ENCODE measurements around the gene SUN2. TPM values are rescaled to one million over a fixed set of nuclear protein-coding genes. Genes with fewer than 3 reads are reported as not detected.
A peak's percentile ranks its signal among the peaks of the same experiment; 100 is the strongest.

Gene SUN2
- total and polyA plus RNA-seq, 8 donors = 58.1 to 174 (median 72.4) TPM

- no peak for ATAC-seq
- intact Hi-C loops (cut with DNase I) = no loop called here
- H3K9me3 ChIP-seq = no peaks in the 10 kb centered on the region
- no peak for DNase-seq
- H3K27ac ChIP-seq = peak overlapping the region in 1 of 2 donors; percentile 96
- H3K4me3 ChIP-seq = no peak overlapping the region
- H3K4me1 ChIP-seq = peaks cover 32 to 49% of the 10 kb centered on the region in 2 donors
- TF ChIP-seq, protein P1, sequence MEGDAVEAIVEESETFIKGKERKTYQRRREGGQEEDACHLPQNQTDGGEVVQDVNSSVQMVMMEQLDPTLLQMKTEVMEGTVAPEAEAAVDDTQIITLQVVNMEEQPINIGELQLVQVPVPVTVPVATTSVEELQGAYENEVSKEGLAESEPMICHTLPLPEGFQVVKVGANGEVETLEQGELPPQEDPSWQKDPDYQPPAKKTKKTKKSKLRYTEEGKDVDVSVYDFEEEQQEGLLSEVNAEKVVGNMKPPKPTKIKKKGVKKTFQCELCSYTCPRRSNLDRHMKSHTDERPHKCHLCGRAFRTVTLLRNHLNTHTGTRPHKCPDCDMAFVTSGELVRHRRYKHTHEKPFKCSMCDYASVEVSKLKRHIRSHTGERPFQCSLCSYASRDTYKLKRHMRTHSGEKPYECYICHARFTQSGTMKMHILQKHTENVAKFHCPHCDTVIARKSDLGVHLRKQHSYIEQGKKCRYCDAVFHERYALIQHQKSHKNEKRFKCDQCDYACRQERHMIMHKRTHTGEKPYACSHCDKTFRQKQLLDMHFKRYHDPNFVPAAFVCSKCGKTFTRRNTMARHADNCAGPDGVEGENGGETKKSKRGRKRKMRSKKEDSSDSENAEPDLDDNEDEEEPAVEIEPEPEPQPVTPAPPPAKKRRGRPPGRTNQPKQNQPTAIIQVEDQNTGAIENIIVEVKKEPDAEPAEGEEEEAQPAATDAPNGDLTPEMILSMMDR (IDR thresholded peaks at IDR 0.05) = no peak
- peaks cover 0 to 47% of the 10 kb centered on the region in 2 donors for H3K36me3 ChIP-seq
- no peaks in the 10 kb centered on the region for H3K27me3 ChIP-seq
Measured at GRCh38 chr22:38694049-38694448, 61.7 kb downstream of the SUN2 start.

DNA sequence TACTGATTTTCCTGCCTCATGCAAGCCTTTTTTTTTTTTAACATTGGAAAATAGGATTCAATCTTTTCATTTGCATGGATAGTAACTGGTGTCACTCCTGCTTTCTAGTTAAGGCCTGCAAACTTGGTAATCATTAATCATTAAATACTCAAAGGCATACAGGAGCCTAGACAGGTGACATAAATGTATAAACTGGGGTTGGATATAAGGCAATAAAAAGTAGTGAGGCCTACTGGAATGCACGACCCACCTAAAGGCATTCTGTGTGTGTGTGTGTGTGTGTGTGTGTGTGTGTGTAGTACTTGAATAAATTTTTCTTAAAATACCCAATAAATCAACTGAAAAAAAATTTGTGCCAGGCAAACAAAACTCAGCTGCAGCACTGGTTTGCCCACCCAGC lies 66.1 kb downstream of the SUN2 start:
- Histone ChIP-seq H3K27ac (no peak overlapping the region), H3K36me3 (peaks cover 0 to 83% of the 10 kb centered on the region in 2 donors)

DNA sequence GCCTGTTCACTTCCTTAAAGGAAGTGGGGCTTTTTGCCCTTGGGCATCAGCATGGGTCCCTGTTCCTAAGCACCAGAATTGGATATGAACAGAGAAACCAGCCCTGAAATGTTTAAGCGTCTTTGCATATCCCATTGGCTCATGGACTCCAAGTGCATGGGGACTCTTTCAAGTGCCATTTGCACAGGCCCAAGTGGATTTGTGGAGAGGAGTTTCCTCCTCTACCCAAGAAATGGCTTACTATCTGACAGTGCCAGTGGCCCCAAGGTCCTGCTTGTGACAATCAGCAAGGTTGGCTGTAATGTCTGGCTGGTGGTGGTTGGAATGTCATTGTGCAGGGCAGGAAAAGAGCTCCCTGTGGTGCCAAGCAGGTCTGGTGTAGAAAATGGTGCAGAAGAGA lies 70.0 kb downstream of the SUN2 start:
- ATAC-seq = no peak
- H3K36me3 ChIP-seq = peaks cover 0 to 72% of the 10 kb centered on the region in 2 donors

More for the DNA sequence above, 66.1 kb downstream of the SUN2 start:
- Histone ChIP-seq H3K9me3 (no peaks in the 10 kb centered on the region), H3K4me1 (peaks cover 0 to 5% of the 10 kb centered on the region in 2 donors), H3K4me3 (no peak overlapping the region), H3K27me3 (no peaks in the 10 kb centered on the region)
- intact Hi-C loops (cut with DNase I) = no loop called here
- TF ChIP-seq, protein P1 (IDR thresholded peaks at IDR 0.05) = no peak
- DNase-seq (no peak), ATAC-seq (no peak)

DNA sequence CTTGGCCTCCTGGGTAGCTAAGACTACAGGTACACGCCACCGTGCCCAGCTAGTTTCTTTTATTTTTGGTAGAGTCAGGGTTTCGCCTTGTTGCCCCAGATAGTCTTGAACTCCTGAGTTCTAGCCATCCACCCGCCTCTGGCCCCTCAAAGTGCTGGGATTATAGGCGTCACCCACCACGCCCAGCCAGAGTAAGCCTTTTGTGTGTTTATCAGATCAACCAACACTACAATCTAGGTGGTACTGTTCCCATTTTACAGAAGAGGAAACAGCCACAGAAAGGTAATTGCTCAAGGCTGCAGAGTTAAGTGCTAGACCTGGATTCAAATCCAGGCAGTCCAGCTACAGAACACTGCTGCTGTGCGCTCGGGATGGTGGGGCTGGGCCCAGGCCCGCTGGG lies 70.9 kb downstream of the SUN2 start:
- TF ChIP-seq, protein P1 (IDR thresholded peaks at IDR 0.05) = no peak
- H3K4me3 ChIP-seq = no peak overlapping the region
- no peaks in the 10 kb centered on the region for H3K9me3 ChIP-seq
- H3K36me3 ChIP-seq = peaks cover 0 to 64% of the 10 kb centered on the region in 2 donors
- ATAC-seq = no peak
- no peaks in the 10 kb centered on the region for H3K27me3 ChIP-seq
- H3K27ac ChIP-seq = no peak overlapping the region
- intact Hi-C loops (cut with DNase I) = no loop called here
- DNase-seq = no peak
- H3K4me1 ChIP-seq = peaks cover 8 to 17% of the 10 kb centered on the region in 2 donors

More for the DNA sequence above, 70.0 kb downstream of the SUN2 start:
- peaks cover 8 to 17% of the 10 kb centered on the region in 2 donors for H3K4me1 ChIP-seq
- TF ChIP-seq, protein P1 (IDR thresholded peaks at IDR 0.05) = no peak
- no peaks in the 10 kb centered on the region for H3K9me3 ChIP-seq
- DNase-seq = no peak
- H3K4me3 ChIP-seq = no peak overlapping the region
- H3K27me3 ChIP-seq = no peaks in the 10 kb centered on the region
- no peak overlapping the region for H3K27ac ChIP-seq
- intact Hi-C loops (cut with DNase I) = no loop called here

Other genes starting within 250 kb of the SUN2 start
- 100 to 1,000 TPM; 384 to 410 TPM for gene DDX17, start 249.7 kb downstream of the SUN2 start, total RNA-seq
- gene DDX17, start 249.7 kb downstream of the SUN2 start, polyA plus RNA-seq (ENCODE audit: insufficient read length in 6 of 6) = 100 to 1,000 TPM; 751 to 895 (median 809) TPM
- gene DMC1, start 185.8 kb downstream of the SUN2 start, total RNA-seq = 1 to 10 TPM; 1.6 to 2.1 TPM
- 1 to 10 TPM; 2.7 to 5.8 (median 4.3) TPM for gene DMC1, start 185.8 kb downstream of the SUN2 start, polyA plus RNA-seq (ENCODE audit: insufficient read length in 6 of 6)
- gene FAM227A, start 99.6 kb downstream of the SUN2 start, total RNA-seq = 1 to 10 TPM; 1.5 to 3.1 TPM
- gene FAM227A, start 99.6 kb downstream of the SUN2 start, polyA plus RNA-seq (ENCODE audit: insufficient read length in 6 of 6) = 1 to 10 TPM; 3.7 to 8.8 (median 6.2) TPM
- gene CBY1, start 99.4 kb downstream of the SUN2 start, total RNA-seq = 10 to 100 TPM; 24.4 to 36.0 TPM
- 10 to 100 TPM; 45.3 to 56.6 (median 53.7) TPM for gene CBY1, start 99.4 kb downstream of the SUN2 start, polyA plus RNA-seq (ENCODE audit: insufficient read length in 6 of 6)
- 10 to 100 TPM; 54.3 to 67.0 TPM for gene TOMM22, start 74.0 kb downstream of the SUN2 start, total RNA-seq
- 10 to 100 TPM; 72.5 to 91.3 (median 84.0) TPM for gene TOMM22, start 74.0 kb downstream of the SUN2 start, polyA plus RNA-seq (ENCODE audit: insufficient read length in 6 of 6)
- 10 to 100 TPM; 55.6 to 57.3 TPM for gene JOSD1, start 55.1 kb downstream of the SUN2 start, total RNA-seq
- 10 to 100 TPM; 46.2 to 55.4 (median 49.9) TPM for gene JOSD1, start 55.1 kb downstream of the SUN2 start, polyA plus RNA-seq (ENCODE audit: insufficient read length in 6 of 6)
- 10 to 100 TPM; 45.7 to 51.0 TPM for gene GTPBP1, start 50.1 kb downstream of the SUN2 start, total RNA-seq
- gene GTPBP1, start 50.1 kb downstream of the SUN2 start, polyA plus RNA-seq (ENCODE audit: insufficient read length in 6 of 6) = 10 to 100 TPM; 42.3 to 48.9 (median 46.3) TPM
- 10 to 100 TPM; 16.3 to 21.5 TPM for gene DNAL4, start 38.1 kb upstream of the SUN2 start, total RNA-seq
- 10 to 100 TPM; 32.7 to 36.4 (median 34.9) TPM for gene DNAL4, start 38.1 kb upstream of the SUN2 start, polyA plus RNA-seq (ENCODE audit: insufficient read length in 6 of 6)
- 1 to 10 TPM; 4.5 to 5.3 TPM for gene NPTXR, start 88.0 kb upstream of the SUN2 start, total RNA-seq
- gene NPTXR, start 88.0 kb upstream of the SUN2 start, polyA plus RNA-seq (ENCODE audit: insufficient read length in 6 of 6) = 10 to 100 TPM in 3 of 6 donors, 1 to 10 TPM in 3; 7.0 to 13.3 (median 10.0) TPM
- 10 to 100 TPM; 63.0 to 80.0 TPM for gene CBX6, start 116.2 kb upstream of the SUN2 start, total RNA-seq
- 10 to 100 TPM; 22.0 to 46.3 (median 40.6) TPM for gene CBX6, start 116.2 kb upstream of the SUN2 start, polyA plus RNA-seq (ENCODE audit: insufficient read length in 6 of 6)
- 10 to 100 TPM in 1 of 2 donors, 1 to 10 TPM in 1; 2.4 to 25.5 TPM for gene APOBEC3A, start 201.6 kb upstream of the SUN2 start, total RNA-seq
- gene APOBEC3A, start 201.6 kb upstream of the SUN2 start, polyA plus RNA-seq (ENCODE audit: insufficient read length in 6 of 6) = under 1 TPM in 3 of 6 donors, not detected in 3; 0.38 to 0.52 (median 0.41) TPM
- 1 to 10 TPM; 1.9 to 9.5 TPM for gene APOBEC3B, start 226.3 kb upstream of the SUN2 start, total RNA-seq
- 1 to 10 TPM; 3.0 to 9.8 (median 7.2) TPM for gene APOBEC3B, start 226.3 kb upstream of the SUN2 start, polyA plus RNA-seq (ENCODE audit: insufficient read length in 6 of 6)